GM15510 (cell line): ENCODE results near the gene UGT1A6.

ENCODE experiments used
- POLR2A ChIP-seq: IDR thresholded peaks from 3 replicates; pipeline ENCODE4 v1.6.1; 2011; ENCODE audit warnings: borderline replicate concordance; ENCODE audit not compliant: insufficient read length; ENCODE audit errors: extremely low read depth

The UGT1A6 gene

DNA sequence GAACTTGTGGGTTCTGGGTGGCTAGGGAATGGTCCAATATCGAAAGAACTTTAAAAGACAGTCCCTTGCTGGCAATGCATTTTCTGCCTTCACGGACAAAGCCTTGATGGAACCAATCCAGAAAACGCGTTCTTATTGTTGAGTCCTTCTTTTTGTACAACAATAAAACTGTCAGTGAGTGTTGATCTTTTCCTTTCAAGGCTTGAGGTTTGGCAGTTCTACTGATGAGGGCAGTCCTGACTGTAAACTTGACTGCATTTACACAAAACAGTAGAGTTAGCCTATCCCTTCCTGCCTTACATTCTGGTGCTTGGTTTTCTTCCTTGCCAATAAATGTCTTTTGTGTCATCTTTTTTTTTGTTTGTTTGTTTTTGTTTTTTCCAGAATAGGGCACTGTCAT, 13.5 kb upstream of the UGT1A6 start:
- TF ChIP-seq POLR2A: no peak

DNA sequence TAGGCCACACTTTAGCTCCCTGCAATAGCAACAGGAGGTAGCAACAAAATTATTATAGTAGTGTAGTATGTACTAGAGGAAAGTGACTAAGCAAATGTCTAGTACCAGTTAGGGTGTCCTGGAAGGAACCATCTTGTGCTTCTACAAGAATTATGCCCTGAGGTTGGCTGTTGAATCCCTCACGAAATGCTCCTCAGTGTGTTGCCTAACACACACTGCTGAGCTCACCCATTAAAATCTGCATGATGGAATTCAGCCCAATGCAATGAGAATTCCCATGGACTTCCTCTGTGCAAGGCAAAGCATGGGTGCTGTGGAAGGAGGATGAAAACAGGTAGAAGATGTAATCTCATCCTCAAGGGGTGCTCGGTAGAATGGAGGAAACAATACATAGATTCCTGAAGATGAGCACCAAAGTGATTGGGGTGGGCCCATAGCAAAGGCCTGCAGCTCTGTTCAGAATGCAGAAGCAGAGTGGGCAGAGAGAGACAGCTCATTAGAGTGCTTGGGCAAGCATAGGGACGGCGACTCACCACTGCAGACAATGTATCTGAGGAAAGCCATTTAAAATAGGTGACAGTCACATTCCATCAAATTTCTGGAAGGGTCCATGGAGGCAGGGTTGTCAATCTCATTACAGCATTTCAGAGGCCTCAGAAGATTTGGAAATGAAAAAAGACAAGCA, 12.2 kb upstream of the UGT1A6 start:
- no peak for TF ChIP-seq POLR2A

DNA sequence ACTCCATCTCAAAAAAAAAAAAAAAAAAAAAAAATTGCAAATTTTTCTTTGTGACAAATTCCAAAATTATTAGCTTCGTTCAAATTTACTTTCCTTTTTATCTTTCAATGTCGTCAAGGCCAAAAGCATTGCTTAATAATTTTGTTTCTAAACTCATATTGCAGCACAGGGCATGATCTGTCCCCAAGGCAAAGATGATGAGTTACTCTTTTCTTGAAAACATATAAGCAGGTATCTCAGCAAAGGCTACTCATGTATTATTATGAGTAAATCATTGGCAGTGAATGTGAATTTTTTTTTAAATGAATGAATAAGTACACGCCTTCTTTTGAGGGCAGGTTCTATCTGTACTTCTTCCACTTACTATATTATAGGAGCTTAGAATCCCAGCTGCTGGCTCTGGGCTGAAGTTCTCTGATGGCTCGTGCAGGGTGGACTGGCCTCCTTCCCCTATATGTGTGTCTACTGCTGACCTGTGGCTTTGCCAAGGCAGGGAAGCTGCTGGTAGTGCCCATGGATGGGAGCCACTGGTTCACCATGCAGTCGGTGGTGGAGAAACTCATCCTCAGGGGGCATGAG, 11.1 kb upstream of the UGT1A6 start, which contains the start of gene UGT1A7:
TSS of gene UGT1A7 (plus strand) at position 381 of the 579 bp plus-strand sequence. CDS start at position 418, 37 bp downstream.
- TF ChIP-seq POLR2A: no peak

DNA sequence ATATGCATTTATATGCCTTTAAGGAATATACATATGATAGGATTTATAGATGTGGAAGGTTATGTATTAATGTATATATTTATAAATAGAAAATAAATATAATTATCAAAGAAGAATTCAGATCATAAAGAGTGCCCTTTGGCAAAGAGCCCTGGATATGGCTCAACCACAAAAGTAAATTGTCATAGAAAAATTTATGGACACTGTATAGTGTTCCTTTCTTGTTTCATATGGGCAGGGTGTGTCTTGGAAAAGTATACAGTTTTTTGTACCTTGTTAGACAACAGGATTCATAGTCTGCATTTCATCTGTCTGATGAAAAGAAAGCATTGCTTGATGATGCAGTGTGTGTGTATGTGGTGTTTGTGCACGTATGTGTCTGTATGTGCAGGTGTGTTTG, 8.1 kb upstream of the UGT1A6 start:
- TF ChIP-seq POLR2A: no peak

DNA sequence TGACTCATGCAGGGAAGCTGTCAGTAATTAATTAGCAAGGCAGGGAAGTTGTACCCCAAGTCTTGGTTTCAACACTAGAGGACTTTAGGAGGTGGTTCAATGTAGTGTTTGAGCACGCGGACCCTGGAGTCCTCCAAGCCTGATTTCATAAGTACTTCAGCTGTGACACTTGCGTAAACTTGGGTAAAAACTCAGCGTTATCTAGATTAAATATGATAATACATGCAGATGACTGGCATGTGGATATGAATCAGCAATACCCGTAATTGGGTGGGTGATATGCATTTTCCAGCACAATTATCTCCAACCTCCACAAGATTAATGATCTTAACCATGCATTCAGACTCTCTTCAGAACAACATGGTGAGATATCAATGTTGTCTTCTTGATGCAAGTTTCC, 5.8 kb upstream of the UGT1A6 start:
- TF ChIP-seq POLR2A: no peak

DNA sequence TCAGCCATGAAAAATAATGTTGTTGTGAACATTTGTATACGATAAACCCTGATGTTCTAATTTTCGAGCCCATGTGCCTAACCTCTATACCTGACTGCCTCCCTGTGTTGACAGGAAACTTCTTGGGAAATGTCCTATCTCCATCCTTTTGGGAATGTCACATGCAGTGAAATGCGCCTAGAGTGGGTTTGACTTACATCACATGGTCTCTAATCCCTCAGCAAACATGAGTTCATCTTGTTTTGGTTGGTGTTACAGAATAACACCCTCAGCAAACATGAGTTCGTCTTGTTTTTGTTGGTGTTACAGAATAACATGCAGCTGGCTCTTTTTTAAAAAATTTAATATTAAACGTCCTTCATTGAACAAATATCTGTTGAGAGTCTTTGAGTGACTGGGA, 4.3 kb upstream of the UGT1A6 start:
- TF ChIP-seq POLR2A: no peak

DNA sequence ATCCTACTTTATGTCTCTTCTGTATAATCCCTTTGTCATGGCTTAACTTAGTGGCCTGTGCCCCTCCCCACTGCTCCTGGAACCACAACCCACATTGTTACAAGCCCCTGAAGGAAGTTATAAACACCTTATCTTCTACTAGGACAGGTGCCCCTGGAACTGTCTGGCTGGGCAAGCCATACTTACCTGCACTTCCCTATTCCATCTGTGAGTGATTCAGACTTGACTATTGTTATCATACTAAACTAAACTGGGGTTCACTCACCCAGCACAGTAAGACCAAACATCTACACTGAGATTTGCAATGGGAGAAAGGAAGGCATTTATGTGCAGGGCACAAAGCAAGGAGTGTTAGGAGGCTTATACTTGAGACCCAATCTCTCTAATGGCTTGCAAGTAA, 3.7 kb upstream of the UGT1A6 start:
- no peak for TF ChIP-seq POLR2A

GRCh38 chr2:233689501-233689900, 3.2 kb upstream of the UGT1A6 start:
- TF ChIP-seq POLR2A: no peak

DNA sequence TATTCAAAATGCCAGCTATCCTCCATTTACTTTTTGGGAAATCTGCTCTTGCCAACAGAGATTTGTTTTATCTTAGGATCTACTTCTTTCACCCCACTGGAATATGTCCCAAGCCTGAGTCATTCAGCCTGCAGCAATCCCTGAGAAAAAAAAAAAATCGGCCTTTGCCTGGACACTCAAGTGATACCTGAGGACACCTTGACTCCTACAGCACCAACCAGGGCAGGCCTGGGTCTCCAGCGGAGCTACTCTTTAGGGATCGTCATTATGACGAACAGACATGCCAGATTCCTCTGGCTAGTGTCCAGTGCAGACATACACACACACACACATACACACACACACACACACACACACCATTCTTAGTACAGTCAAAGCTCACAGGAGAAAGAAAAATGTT, 2.2 kb upstream of the UGT1A6 start:
- no peak for TF ChIP-seq POLR2A

DNA sequence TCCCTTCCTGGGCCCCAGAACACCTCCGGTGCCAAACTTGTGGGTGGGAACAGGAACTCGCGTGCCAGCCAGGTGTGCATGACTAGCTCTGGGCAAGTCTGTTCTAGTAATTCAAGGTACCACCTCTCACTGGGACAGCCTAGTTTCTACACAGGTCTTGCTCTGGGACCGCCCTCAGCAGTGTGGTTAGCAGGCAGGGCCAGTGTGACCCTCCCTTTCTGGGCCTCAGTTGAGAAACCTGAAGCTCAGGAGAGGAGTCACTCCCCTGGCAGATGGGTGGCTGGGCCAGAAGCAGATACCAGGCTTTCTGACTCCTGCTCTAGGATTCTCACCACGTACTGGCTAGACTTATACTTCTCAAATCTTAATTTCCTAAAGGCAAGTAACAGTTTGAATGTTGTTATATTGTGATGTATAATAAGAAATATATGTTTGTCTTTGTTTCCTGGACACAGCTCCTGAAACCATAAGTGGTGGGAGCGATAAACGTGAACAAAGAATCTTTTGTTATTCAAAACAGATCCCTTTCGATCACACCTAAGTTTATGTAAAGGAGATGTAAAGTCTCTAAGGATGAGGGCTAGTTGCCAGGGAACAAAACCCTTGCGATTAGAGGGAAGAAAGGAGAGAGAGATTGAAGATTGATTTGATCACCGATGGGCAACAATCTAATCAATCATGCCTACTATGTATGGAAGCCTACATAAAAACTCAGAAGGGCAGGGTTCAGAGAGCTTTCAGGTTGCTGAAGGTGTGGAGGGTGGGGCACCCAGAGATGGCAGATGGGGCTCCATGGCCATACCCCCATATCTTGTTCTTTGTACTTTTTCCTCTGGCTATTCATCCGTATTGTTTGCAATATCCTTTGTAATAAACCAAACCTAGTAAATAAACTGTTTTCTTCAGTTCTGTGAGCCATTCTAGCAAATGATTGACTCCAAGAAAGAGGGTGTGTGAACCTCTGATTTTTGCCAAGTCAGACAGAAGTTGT, 952 bp upstream of the UGT1A6 start:
- no peak for TF ChIP-seq POLR2A

DNA sequence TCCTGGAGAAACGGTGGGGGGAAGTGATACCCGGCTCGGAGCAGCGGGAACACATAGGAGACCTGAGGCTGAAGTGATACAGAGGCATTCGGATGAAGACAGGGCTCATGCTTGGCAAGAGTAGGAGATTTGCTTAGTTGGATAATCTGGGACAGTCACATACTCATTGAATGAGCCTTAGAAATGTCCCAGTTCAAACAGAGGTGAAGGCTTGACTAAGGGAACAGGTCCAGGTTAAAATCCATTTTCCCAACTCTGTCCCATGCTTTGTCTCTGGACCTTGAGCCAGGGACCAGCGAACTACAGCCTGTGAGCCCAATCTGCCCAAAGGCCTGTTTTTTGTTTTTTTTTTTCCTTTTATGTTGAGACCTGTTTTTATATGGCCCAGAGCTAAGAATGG, 1.3 kb downstream of the UGT1A6 start:
- no peak for TF ChIP-seq POLR2A

- no peak for TF ChIP-seq POLR2A
Measured at GRCh38 chr2:233698740-233699139, 6.0 kb downstream of the UGT1A6 start.

DNA sequence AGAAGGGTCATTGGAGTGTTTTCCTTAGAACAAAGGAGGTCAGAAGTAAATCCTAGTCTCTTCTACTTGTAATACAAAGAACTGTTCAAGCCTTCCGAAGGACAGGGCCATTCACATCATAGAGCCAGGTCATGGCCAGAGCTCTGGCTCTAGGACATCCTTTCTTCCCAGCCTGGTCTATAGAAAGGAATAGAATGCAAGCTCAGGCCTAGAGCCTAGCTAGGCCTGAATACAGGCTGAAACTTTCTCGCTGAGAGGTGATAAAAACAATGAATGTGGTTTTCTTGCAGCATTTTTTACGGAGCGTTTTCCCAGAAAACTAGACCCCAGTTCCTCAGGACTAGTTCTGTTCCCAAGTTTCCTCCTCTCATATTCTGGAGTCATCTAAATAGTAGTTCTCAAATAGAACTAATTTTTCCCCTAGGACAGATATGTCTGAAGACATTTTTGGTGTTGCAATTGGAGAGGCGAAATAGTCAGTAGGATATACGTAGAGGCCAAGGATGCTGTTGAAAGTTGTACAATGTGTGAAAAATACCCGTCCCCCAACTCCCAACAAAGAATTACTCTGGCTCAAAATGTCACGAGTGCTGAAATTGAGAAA, 6.8 kb downstream of the UGT1A6 start:
- TF ChIP-seq POLR2A: no peak

DNA sequence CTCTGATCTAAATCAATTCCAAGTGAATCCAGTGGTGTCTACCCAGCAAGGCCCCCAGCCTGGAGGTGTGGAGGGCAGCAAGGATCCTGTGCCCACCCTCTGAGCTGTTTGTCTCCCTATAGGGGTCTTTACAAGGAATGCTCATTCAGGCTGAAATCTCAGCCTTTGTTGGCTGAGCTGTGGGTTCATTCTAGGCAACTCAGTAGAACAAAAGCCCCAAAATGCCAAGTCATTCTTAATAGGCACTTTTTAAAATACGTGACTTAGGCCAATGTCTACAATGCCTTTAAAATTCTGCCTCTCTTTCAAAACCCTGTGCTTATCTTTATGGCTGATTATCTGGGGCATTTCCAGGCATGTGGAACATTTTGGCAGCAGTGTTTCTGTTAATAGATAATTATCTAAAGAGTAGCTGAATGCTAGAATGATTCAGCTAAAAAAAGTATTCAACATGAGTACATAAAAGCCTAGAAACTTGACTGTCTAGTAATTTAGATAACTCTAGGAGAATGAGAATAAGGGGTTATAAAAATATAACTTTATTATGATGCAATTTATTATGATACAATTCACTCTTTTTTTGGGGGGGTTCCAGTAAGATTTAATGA, 7.4 kb downstream of the UGT1A6 start:
- TF ChIP-seq POLR2A: no peak
